Raji (cell line): ENCODE results near the gene ROBO1.

Experiments
- POLR2A ChIP-seq: IDR thresholded peaks from 2 replicates; pipeline ENCODE4 v1.6.1; 2011; ENCODE audit warnings: low read depth, low read length, control low read depth; ENCODE audit not compliant: insufficient read depth

ROBO1 gene

GRCh38 chr3:78977073-78977472 is 790.7 kb downstream of the ROBO1 start:
- TF ChIP-seq POLR2A = no peak

- TF ChIP-seq POLR2A = no peak
These were observed 791.6 kb downstream of the ROBO1 start for GRCh38 chr3:78976200-78976599.

DNA sequence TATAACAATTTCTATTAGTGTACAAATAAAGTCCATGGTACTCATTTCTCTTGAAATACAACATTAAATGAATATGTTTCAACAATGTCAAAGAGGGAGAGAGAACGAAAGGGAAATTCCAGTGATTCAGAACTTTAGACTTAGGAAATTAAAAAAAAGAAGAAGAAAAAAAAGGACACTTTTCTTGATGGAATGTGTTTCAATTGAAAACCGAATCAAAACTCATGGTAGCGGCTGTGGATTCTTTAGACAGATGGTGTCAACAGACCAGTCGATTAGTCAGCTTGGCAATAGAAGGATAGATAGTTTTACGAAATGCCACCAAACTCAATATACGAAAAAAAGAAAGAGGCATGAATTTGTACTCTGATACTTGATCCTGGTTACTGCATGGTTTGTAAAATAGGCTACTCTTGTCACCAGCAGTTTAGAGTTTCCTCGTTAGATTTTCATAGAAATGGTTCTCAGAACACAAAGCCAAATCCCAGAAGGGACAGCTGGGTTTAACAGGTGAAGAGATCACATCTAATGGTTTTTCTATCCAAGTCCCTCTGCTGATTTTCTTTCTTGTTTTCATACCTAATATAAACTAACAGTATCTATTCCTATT is 793.5 kb downstream of the ROBO1 start:
- TF ChIP-seq POLR2A = no peak

DNA sequence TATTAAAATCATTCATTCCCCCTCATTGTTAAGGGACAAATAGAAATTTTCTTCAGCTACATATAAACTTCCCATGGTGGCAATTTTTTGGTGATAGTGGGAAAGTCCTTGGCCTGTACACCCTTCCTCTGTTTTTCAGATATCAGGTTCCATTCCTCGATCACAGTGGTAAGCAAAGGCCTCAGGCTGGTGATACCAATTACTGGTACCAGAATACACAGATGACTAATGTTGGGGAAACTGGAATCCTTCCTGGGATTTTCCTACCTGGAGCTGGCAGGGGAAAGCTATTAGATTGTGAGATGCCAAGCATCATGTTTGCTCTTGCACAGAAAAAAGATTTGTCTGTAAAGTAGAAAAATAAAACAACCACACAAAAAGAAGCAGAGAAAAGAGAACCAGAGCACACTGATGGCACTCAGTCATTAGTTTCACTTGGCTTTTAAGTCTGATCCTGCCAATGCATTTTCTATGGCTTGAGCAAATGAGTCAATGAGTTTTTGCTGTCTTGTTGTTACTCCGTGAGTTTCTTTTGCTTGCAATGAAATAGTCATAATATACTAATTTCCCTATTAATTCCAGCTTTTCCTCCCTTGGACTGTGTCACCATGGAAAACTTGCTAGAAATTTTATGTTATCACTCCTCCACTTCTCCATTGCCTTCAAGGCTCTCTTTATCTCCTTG is 795.0 kb downstream of the ROBO1 start:
- TF ChIP-seq POLR2A = no peak

DNA sequence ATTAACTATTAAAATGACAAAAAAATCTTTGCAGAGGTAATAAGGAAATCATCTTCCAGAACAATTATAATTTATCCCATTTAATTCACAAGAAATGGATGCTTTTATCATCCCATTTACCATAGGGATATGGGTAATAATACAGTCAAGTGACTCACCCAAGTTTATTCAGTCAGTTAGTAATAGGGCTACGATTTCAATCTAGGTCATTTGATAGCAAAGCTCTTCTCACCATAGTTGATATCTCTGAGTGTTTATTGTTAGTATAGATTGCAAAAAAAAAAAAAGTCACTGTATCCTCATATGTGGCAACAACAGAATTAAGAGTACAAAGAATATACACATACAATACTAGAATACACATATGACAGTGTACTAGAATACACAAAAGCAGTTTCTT is 797.1 kb downstream of the ROBO1 start:
- TF ChIP-seq POLR2A = no peak

DNA sequence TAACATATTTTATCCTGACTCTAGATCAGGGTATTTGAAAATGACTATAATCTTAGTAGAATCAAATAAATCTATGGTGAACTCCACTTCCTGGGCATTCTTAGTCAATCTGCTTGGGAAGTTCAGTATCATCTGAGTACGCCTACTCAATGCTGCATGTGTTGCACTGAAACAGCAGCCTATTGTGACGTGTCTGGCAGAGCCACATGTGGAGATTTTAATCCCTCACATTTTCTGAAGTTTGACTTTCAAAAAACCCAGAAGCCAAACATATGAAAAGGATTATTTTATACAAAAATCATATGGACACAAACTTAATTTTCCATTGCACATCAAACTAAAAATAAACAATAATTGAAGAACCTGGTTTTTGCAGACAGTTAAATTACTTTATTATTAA is 798.3 kb downstream of the ROBO1 start:
- TF ChIP-seq POLR2A = no peak

- no peak for TF ChIP-seq POLR2A
These were observed 800.7 kb downstream of the ROBO1 start for GRCh38 chr3:78967061-78967460.

DNA sequence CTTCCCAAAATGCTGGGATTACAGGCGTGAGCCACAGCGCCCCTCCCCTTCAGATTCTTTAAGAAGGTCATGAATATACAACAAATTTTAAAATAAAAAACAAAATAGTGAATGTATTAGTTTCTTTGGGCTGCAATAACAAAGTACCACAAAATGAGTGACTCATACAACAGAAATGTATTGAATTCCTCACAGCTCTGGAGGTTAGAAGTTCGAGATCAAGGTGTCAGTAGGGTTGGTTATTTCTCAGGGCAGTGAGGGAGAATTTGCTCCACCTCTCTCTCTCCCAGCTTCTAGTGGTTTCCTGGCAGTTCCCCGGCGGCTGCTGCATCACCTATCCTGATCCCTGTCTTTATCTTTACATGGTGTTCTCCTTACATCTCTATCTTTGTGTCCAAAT is 804.0 kb downstream of the ROBO1 start:
- no peak for TF ChIP-seq POLR2A

DNA sequence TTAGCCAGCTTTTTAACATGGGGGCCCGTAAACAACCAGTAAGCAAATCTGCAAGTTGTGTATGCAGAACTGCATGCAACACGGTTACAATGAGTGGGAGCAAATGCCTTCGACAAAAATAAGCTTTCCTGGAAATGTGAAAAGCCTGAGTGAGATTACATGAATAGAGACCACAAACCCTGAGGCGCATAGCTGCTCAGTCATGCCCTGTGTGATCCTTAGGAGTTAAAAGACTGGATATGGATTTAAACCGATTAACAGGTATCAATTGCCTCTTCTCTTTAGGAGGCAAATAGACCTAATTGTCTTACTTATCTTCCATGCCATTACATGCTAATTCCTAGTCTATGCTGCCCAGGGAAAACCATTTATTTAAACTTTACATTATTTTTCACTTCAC is 810.3 kb downstream of the ROBO1 start:
- no peak for TF ChIP-seq POLR2A

DNA sequence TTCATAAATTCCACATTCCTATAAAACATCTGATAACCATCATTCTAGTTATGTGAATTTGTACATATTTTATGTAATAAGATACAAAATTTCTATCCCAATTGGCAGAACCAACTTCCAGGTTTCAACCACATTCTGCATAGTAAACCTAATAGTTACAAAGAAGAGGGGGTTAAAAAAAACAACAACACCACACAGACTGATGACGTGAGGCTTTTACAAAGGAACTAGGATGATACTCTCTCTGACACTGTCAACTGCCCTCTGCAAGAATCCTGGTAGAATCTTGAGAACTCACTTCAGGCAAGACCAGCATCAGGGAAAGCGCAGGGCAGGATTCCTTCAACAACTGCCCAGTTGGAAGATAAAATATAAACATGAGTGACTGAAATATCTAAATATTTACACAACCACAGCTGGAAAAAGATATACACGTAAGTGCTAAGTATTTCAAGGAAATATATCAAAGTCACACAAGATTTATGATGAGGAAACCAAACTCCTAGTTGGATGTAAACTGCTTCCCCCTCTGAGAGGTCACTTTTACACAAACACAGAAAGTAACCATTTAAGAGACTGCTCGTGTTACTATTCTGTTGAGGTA is 816.4 kb downstream of the ROBO1 start:
- no peak for TF ChIP-seq POLR2A

GRCh38 chr3:78941587-78941986 is 826.2 kb downstream of the ROBO1 start:
- no peak for TF ChIP-seq POLR2A

- no peak for TF ChIP-seq POLR2A
These were observed 827.2 kb downstream of the ROBO1 start for GRCh38 chr3:78940626-78941025.

GRCh38 chr3:78940128-78940527 is 827.7 kb downstream of the ROBO1 start:
- TF ChIP-seq POLR2A = no peak

DNA sequence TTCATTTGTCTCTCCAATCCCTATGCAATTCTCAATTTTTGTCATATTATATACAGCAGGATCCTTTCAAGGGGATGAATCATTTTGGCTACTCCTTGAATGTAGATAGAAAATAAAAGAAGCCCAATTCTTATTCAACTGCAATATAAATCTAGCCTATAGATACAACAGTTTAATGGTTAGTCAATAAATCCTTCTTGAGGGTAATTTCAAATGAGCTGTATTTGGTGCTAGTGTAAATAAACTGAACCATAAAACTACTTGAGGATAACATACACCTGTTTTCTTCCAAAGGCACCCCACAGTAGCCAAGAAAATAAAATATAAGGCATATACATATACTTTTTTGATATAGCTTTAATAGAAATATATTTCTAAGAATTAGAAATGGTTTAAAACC is 830.3 kb downstream of the ROBO1 start:
- no peak for TF ChIP-seq POLR2A

DNA sequence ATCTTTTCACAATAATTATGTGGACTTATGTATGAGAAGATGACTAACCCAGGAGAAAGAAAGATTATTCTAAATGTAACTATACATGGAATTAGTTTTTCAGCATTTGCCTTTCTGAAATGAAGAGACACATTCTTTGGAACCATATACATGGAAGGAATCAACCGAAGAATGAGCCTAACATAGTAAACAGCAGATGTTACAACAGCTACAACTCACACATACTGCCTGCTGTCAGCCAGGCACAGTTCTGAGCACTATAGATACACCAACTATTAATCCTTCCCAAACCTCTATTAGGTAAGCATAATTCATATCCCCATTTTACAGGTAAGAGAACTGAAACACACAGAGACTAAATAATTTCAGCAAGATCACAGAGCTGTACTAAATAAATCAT is 840.0 kb downstream of the ROBO1 start:
- no peak for TF ChIP-seq POLR2A

DNA sequence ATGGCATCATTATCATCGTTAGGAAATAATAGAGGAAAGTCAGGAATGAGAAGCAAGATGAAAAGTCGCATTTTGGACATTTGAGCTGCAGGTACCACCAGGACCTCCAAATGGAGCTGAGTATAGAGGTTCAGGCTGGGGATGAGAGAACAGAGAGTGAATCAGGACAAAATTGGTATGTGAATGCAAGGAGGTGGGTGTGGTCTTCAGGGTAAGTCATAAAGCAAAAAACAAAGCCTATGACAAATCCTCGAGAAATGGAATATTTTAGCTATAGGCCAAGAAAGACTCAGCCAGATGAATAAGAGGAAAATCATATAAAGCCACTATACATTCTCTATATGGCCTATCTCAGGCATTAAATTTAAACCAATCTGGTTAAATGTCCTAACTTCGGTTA is 841.3 kb downstream of the ROBO1 start:
- no peak for TF ChIP-seq POLR2A
